T-helper 2 cell (primary cell): Measurements from ENCODE around the gene NR2F2.

Experiments
- DNase-seq, 5 experiments: peaks; one replicate each; pipeline versions ENCODE4 v3.0.0 to v3.0.0-alpha.2; 2012 to 2022

Gene NR2F2

GRCh38 chr15:96320107-96320506, 10.4 kb upstream of the NR2F2 start:
- no peak for DNase-seq

GRCh38 chr15:96320703-96321638, 9.5 kb upstream of the NR2F2 start:
- no peak for DNase-seq

- no peak for DNase-seq
These were observed 8.6 kb upstream of the NR2F2 start for GRCh38 chr15:96321639-96322535.

- no peak for DNase-seq
These were observed 7.8 kb upstream of the NR2F2 start for GRCh38 chr15:96322536-96323318.

- DNase-seq = no peak
These were observed 7.0 kb upstream of the NR2F2 start for GRCh38 chr15:96323319-96324145.

GRCh38 chr15:96324192-96324895, 6.2 kb upstream of the NR2F2 start:
- no peak for DNase-seq

- DNase-seq = no peak
These were observed 5.5 kb upstream of the NR2F2 start for GRCh38 chr15:96324940-96325540.

GRCh38 chr15:96325541-96326327, 4.8 kb upstream of the NR2F2 start:
- no peak for DNase-seq

- no peak for DNase-seq
These were observed 4.0 kb upstream of the NR2F2 start for GRCh38 chr15:96326328-96327154.

- DNase-seq = peak in 1 of 5 experiments; percentile 53
These were observed 3.3 kb upstream of the NR2F2 start for GRCh38 chr15:96327155-96327741.

GRCh38 chr15:96328181-96328876, 2.2 kb upstream of the NR2F2 start:
- no peak for DNase-seq

- no peak for DNase-seq
These were observed 1.7 kb upstream of the NR2F2 start for GRCh38 chr15:96328877-96329195.

- DNase-seq = no peak
These were observed 1.0 kb upstream of the NR2F2 start for GRCh38 chr15:96329403-96329981.

- DNase-seq = peak in 1 of 5 experiments; percentile 64
These were observed 443 bp upstream of the NR2F2 start for GRCh38 chr15:96330064-96330449.

GRCh38 chr15:96331144-96331944, 844 bp downstream of the NR2F2 start:
- no peak for DNase-seq

- DNase-seq = no peak
These were observed 1.6 kb downstream of the NR2F2 start for GRCh38 chr15:96331945-96332636.
